Brain pericyte (primary cell): ENCODE data around the gene HMGB1.
"Not testable (repeated sequence)": the region's sequence is repeated elsewhere in the genome, so short reads cannot be mapped to it uniquely, and the experiment has no call there.

ENCODE experiments used
- DNase-seq: peaks from one replicate; pipeline ENCODE4 v3.0.0-alpha.2; 2012; ENCODE audit warnings: low read depth, low spot score

HMGB1 gene

GRCh38 chr13:30466358-30466714, 600 bp upstream of the HMGB1 start:
- no peak for DNase-seq

GRCh38 chr13:30465343-30465592, 468 bp downstream of the HMGB1 start:
- no peak for DNase-seq

- no peak for DNase-seq
Observed at GRCh38 chr13:30464496-30465342, 1.0 kb downstream of the HMGB1 start.

- no peak for DNase-seq
Observed at GRCh38 chr13:30463787-30464495, 1.8 kb downstream of the HMGB1 start.

- not testable (repeated sequence) for DNase-seq
Observed at GRCh38 chr13:30461279-30462066, 4.3 kb downstream of the HMGB1 start.

- DNase-seq, result no peak
Observed at GRCh38 chr13:30457306-30457891, 8.3 kb downstream of the HMGB1 start.

GRCh38 chr13:30456290-30456689, 9.4 kb downstream of the HMGB1 start:
- no peak for DNase-seq

- no peak for DNase-seq
Observed at GRCh38 chr13:30454991-30455390, 10.7 kb downstream of the HMGB1 start.

- no peak for DNase-seq
Observed at GRCh38 chr13:30453727-30454126, 12.0 kb downstream of the HMGB1 start.

- not testable (repeated sequence) for DNase-seq
Observed at GRCh38 chr13:30451476-30451875, 14.3 kb downstream of the HMGB1 start.

GRCh38 chr13:30450066-30450465, 15.7 kb downstream of the HMGB1 start:
- no peak for DNase-seq

- DNase-seq, result no peak
Observed at GRCh38 chr13:30448441-30448840, 17.3 kb downstream of the HMGB1 start.

GRCh38 chr13:30446126-30446500, 19.6 kb downstream of the HMGB1 start:
- DNase-seq, result no peak

- DNase-seq, result no peak
Observed at GRCh38 chr13:30443957-30444404, 21.8 kb downstream of the HMGB1 start.

GRCh38 chr13:30443491-30443890, 22.2 kb downstream of the HMGB1 start:
- DNase-seq, result not testable (repeated sequence)

GRCh38 chr13:30442926-30443325, 22.8 kb downstream of the HMGB1 start:
- no peak for DNase-seq

- DNase-seq, result no peak
Observed at GRCh38 chr13:30440910-30441703, 24.6 kb downstream of the HMGB1 start.

GRCh38 chr13:30438286-30438685, 27.4 kb downstream of the HMGB1 start:
- DNase-seq, result no peak

- no peak for DNase-seq
Observed at GRCh38 chr13:30437177-30437576, 28.6 kb downstream of the HMGB1 start.

- no peak for DNase-seq
Observed at GRCh38 chr13:30435911-30436451, 29.8 kb downstream of the HMGB1 start.
